ENCODE results near the gene UAP1L1. TPM values are rescaled to one million over a fixed set of nuclear protein-coding genes. Genes with fewer than 3 reads are reported as not detected.

UAP1L1 gene
- total RNA-seq, 1 experiment from 2014 or later: 24.6 TPM

DNA sequence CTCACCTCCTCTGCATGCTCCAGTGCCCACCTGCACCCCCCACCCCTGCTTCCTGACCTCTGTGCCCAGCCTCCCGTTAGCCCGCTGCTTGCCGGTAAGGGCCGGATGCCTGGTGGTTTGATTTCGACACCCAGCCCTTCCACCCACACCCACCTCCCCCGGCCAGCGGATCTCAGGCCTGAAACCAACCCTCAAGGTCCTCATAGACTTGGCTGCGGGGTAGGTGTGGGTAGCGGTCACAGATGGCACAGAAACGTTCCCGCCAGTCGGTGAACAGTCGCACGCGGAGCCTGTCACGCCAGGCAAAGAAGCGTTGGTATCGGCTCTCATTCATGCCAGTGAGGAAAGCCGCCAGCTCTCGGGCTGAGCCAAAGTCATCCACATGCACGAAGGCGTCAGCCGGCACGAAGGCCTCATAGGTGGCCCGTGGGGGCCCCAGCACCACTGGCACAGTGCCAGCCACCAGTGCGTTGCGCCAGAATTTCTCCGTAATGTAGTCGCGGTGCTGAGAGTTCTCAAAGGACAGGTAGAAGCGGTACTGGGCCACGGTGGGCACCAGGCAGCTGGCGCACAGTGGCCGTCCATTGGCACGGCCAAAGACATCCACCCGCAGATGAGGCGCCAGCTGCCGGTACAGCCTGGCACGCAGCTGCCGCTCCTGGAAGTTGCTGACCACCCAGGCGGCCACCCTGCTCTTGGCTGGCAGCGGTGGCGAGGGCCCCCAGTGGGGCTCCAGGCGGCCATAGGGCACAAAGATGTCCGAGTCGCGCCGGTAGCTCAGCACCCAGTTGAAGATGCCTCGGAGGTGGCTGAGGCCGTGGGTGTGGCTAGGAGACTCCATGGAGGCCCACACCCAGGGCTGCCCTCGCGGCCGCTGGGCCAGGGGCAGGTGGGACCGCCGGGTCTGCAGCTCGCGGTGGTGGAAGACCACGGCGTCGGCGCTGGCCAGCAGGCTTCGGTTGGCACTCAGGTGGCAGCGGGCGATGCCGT lies 46.5 kb upstream of the UAP1L1 start:
- Mint-ChIP-seq H3K4me1 (ENCODE audit: low read depth, unreplicated experiment) (no peaks in the 10 kb centered on the region), H3K4me3 (ENCODE audit: unreplicated experiment) (no peak overlapping the region), H3K27ac (ENCODE audit: unreplicated experiment) (no peak overlapping the region), H3K36me3 (ENCODE audit: insufficient read depth, unreplicated experiment) (peaks cover 17% of the 10 kb centered on the region), H3K9me3 (ENCODE audit: unreplicated experiment) (no peaks in the 10 kb centered on the region), H3K27me3 (ENCODE audit: insufficient read depth, unreplicated experiment) (no peaks in the 10 kb centered on the region)
- intact Hi-C loops (cut with micrococcal nuclease; ENCODE audit: unreplicated experiment): no loop called here
- Histone ChIP-seq H3K36me3 (ENCODE audit: control insufficient read depth, insufficient read depth, low read length) (no peaks in the 10 kb centered on the region), H3K9me3 (no peaks in the 10 kb centered on the region), H3K27me3 (replicated peaks; ENCODE audit: control insufficient read depth, insufficient read depth, low read length) (no peaks in the 10 kb centered on the region), H3K4me1 (peaks cover 20% of the 10 kb centered on the region), H3K4me3 (ENCODE audit: low read depth, low read length) (no peak overlapping the region)
- no peak for DNase-seq
- CTCF ChIA-PET: interaction anchor here (0.6 to 3.6 kb wide), 7 partner anchors 12 to 295 kb away, joined by 3 to 42 read pairs (median 5); partner anchors contain the start of genes MAN1B1 and SAPCD2
- no TSS peak for BruUV-seq (replicated peaks)
- POLR2A ChIA-PET: no interaction called here
- TF ChIP-seq, protein P1, sequence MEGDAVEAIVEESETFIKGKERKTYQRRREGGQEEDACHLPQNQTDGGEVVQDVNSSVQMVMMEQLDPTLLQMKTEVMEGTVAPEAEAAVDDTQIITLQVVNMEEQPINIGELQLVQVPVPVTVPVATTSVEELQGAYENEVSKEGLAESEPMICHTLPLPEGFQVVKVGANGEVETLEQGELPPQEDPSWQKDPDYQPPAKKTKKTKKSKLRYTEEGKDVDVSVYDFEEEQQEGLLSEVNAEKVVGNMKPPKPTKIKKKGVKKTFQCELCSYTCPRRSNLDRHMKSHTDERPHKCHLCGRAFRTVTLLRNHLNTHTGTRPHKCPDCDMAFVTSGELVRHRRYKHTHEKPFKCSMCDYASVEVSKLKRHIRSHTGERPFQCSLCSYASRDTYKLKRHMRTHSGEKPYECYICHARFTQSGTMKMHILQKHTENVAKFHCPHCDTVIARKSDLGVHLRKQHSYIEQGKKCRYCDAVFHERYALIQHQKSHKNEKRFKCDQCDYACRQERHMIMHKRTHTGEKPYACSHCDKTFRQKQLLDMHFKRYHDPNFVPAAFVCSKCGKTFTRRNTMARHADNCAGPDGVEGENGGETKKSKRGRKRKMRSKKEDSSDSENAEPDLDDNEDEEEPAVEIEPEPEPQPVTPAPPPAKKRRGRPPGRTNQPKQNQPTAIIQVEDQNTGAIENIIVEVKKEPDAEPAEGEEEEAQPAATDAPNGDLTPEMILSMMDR (IDR thresholded peaks at IDR 0.05; ENCODE audit: insufficient read depth in 1 of 2, low read depth in 1 of 2, low read length in 1 of 2, severe bottlenecking in 1 of 2, unreplicated experiment in 1 of 2): no peak

DNA sequence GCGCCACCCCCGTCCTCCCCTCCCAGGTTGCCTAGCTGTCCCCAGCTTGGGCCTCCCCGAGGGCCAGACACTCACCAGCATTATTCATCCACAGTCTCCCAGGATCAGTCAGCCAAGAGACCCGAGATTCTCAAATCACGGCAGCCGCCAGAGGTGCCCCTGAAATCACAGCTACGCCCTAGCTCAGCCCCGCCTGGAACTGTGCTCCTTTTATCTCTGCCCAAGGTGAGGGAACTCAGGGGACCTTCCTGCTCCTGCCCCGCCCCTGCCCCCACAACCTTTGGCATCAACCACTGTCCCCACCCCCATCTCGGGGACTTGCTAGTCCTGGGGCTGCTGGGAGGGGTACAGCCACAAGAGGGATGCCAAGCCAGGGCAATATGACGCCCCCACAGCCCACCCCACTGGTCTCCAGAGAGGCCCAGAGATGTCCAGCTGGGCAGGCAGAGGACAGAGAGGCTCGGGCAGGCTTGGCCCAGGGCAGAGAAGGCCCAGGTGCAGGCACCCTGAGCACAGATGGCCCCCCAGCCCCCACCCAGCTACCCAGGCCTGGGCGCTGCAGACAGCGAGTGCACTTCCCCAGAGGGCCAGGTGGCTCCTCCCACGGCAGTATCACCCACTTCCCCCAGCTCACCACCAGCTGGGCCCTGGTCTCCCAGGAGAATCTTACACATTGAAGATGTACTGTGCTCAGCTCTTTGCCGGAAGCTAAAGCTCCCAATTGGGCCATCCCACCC lies 45.2 kb upstream of the UAP1L1 start, which contains the start of gene FUT7:
TSS of gene FUT7 (minus strand) at position 185 of the 737 bp plus-strand sequence. CDS start at position 88, 97 bp downstream.
- Mint-ChIP-seq H3K9me3 (ENCODE audit: unreplicated experiment) (no peaks in the 10 kb centered on the region), H3K27me3 (ENCODE audit: insufficient read depth, unreplicated experiment) (no peaks in the 10 kb centered on the region)

More for the DNA sequence above, 45.2 kb upstream of the UAP1L1 start, which contains the start of gene FUT7:
- BruUV-seq (replicated peaks): no TSS peak
- TF ChIP-seq, protein P1 (IDR thresholded peaks at IDR 0.05; ENCODE audit: insufficient read depth in 1 of 2, low read depth in 1 of 2, low read length in 1 of 2, severe bottlenecking in 1 of 2, unreplicated experiment in 1 of 2): no peak
- ChIA-PET POLR2A (interaction anchor here (0.9 kb wide), 1 partner anchor 255 kb away, joined by 6 read pairs; no protein-coding TSS in a partner anchor), CTCF (interaction anchor here (0.6 to 0.7 kb wide), 2 partner anchors 10 to 22 kb away, joined by 4 to 7 read pairs; no protein-coding TSS in a partner anchor)
- H3K4me1 Mint-ChIP-seq (ENCODE audit: low read depth, unreplicated experiment): no peaks in the 10 kb centered on the region
- intact Hi-C loops (cut with micrococcal nuclease; ENCODE audit: unreplicated experiment): no loop called here
- H3K4me3 ChIP-seq (ENCODE audit: low read depth, low read length): no peak within 1 kb of the TSS
- no peaks in the 10 kb centered on the region for H3K27me3 ChIP-seq (replicated peaks; ENCODE audit: control insufficient read depth, insufficient read depth, low read length)
- H3K36me3 ChIP-seq (ENCODE audit: control insufficient read depth, insufficient read depth, low read length): no peaks in the 10 kb centered on the region
- DNase-seq: no peak
- H3K27ac Mint-ChIP-seq (ENCODE audit: unreplicated experiment): no peak within 1 kb of the TSS
- peaks cover 17% of the 10 kb centered on the region for H3K36me3 Mint-ChIP-seq (ENCODE audit: insufficient read depth, unreplicated experiment)
- peaks cover 20% of the 10 kb centered on the region for H3K4me1 ChIP-seq
- no peak within 1 kb of the TSS for H3K4me3 Mint-ChIP-seq (ENCODE audit: unreplicated experiment)
- H3K9me3 ChIP-seq: no peaks in the 10 kb centered on the region

All from Caco-2 (cell line).